Islet precursor cell (in vitro differentiated cells): Measurements from ENCODE around the gene TSPAN2.

ENCODE experiments used
- DNase-seq: peaks from one replicate; pipeline ENCODE4 v3.0.0-alpha.2; 2018

TSPAN2 gene

DNA sequence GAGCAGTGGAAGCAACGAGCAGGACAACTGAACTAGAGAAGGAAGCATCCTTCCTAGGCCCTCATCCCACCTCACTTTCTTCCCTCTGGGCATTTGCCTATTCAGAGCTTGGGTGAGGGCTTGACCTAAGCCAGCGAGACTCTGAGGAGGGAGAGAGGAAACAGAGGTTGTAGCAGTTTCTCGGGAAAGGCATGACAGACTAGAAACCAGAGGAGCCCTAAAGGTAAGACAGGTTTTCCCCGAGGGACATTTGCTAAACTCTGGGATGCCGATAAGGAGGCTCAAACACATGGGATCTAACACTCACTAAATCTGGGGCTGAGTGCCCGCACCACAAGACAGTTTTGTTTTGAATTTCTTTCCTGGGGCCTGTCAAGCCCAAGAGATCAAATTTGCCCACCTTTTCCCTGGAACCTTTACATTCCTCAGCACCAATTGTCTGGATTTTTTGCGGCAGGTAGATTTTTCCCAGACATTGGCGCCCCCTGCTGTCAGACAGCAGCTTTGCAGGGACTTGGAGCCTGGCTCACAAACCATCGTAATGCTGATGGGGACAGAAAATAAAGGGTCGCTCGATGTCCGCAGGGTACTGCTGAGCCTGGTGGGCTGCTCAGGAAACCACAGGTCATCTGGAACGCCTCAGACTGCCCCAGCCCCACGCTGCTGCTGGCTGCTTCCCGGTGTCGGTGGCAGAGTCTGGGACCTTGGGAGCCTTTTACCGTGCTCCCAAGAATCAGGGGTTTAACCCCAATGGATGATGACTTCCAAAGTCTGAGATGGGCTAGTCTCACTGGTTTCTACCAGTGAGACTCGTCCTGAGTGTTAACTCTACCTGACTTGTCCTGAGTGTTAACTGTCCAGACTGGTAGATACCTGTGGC, 23.4 kb upstream of the TSPAN2 start:
- DNase-seq = peak; percentile 82

DNA sequence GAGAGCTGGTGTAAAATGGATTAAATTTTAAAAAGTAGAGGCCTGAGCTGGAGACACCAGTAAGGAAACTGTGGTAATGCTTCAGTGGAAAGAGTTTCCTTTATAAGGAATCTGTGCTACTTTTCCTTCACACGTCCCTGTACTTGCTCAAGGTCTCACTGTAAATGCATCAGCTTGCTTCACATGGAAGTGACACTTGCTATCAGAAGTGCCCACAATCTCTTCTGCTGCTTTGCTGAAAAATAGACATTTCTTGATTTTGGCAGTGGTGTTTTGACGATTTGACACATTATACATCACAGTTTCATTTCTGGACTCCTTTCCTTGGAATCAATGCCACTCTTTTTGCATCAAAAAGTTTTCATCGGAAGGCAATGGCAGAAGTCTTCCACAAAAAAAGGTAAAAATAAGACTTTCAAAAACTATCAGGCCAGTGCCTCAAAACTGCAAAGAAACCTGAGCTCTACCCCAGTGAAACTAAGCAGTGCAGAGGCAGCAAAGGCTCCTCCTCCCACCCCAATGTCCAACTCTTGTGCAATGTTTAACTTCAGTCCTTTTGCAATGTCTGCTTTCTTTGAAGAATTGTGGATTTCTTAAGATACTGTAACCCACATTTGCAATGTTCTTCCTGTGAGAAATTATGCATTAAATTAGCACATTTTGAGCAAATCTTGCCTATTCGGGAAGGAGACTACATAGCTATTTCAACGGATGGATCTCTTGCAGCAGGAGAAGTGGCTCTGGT, 18.4 kb upstream of the TSPAN2 start:
- no peak for DNase-seq

DNA sequence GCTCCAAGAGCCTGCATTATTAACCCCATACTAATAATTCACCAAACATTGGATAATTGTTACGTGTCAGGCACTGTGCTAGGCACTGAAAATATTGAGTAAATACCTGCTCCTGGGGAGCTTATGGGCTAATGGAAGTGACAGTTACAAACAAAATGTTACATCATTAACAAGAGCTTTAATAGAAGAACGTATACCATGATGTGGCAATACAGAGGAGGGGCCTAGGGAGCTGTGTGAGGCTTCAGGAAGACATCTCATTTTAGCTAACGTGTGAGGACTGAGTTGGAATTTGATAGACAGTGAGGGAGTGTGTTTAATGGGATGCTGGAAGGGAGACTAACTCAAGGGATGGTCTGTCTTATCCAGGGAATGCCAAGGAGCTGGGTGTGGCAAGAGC, 16.5 kb upstream of the TSPAN2 start:
- no peak for DNase-seq

DNA sequence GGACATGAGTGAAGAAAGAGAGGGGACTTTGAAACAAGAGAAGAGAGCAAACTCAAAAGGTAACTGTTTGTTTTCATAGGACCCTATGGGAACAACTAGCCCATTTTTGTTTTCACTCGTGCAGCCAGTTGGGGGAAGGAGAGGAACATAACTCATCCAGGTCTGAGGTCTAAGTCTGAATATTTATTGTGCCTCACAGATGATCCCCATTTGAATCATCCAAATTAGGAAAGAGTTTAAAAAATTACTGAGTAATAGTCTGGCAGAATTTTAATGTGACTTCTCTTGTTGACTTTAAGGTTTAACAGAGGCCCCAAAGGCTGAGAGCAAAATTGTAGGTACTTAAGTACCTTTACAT, 10.4 kb upstream of the TSPAN2 start:
- no peak for DNase-seq

DNA sequence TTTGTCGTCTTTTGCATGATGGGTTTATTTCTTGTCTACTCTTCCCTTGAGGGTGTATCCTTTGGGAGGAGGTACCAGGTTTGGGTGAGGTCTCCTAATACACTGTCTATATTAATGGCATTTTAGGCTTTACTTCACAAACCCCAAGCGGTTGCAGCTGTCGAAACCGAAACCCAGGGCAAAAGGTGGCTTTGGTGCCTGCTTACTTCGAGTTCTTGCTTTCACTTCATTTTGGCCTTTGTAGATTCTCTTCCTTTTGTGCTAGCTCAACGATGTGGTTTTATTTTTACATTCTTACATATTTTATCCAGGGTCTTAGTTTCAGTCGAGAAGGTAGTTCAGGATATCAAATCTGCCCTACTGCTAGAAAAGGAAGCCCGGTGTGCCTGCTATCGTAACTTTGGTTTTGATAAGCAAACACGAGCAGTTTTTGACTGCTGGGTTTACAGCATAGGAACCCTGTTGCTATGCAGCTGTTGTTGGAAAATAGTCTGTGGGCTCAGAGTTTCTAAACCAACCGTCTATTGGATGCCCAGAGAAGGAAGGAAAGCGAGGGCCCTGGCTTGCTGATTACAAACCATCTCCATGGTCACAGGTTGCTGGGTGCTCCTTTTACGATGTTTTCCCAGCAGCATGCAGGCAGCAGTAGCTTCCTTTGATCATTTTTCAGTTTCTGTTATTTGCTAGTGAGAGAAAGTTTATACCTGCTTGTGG, 9.8 kb upstream of the TSPAN2 start:
- DNase-seq = peak; percentile 61

DNA sequence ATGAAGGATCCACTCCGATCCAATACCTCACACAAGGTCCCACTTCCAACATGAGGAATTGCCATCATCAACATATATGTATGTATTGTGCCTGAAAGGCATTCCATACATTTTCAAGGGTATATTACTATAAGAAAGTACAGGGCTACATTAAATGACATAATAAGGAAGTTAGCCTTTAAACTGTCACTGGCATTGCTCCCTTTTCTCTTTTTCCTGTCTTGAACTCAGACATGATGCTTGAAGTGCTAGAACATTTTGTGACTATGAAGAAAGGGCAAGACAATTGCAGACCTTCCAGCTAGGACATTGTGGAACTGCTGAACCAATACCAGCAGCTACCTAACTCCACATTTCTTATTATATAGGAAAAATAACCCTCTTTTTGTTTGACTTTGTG, 2.9 kb upstream of the TSPAN2 start:
- DNase-seq = no peak

DNA sequence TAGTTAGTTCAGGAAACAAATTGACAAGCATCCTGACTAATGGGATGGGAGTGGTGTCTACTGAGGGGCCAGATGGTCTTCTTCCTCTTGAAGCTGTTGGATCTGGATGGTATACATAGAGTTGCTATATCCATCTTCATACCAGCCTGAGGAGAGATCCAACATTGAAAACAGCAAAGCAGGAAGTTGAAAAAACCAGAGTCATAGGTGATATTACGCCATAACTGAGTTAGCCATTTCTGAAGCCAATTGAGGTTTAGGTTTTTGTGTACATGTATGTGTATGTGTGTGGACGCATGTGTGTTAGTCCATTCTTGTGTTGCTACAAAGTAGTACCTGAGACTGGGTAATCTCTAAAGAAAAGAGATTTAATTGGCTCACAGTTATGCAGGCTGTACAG, 2.3 kb upstream of the TSPAN2 start:
- no peak for DNase-seq

DNA sequence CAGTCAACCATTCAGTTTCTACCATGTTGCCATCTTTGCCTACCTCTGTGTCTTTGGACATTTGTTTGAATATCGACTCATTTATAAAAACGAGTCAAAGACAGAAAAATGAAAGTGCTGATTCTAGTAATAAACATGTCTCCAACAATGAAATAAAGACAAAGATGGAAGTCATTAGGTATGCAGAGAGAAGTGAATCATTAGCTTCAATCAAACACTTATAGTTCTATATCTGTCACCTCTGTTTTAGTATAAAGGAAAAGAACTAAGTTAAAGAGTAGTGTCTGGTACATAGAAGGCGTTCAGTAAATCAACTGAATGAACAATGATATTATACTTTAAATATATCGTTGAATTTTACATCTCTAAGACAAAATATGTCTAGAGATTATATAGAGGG, 1.7 kb upstream of the TSPAN2 start:
- DNase-seq = no peak

DNA sequence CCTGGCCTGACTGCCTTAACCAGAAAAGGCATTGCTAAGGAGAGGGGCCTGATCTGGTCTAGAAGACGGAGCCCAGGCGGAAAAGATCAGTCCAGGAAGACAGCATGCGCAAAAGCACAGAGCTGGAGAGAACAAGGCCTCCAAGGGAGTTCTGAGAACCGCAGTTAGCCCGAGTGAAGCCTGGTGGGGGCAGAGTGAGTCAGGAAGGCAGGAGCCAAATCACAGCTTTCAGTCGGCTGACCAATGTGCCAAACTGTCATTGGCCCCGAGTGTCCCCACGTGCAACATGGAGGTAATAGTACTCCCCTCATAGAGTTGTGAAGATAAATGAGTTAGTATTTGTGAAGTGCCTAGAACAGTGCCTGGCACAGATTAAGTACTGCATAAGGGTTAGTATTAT, 1.2 kb upstream of the TSPAN2 start:
- peak; percentile 70 for DNase-seq

DNA sequence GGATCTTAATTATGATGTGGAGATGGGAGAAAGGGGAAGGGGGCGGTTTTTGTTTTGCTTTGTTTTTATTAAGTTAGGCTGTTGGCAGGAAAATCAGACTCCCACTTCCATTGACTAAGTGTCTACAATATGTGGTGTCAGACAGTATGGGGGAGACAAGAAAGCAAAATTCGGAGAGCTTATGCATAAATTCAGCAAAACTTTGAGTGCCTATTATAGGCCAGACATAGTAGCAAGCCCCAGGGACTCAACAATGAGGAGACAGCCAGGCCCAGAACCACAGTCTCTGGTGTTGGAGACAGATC, 835 bp upstream of the TSPAN2 start:
- no peak for DNase-seq

DNA sequence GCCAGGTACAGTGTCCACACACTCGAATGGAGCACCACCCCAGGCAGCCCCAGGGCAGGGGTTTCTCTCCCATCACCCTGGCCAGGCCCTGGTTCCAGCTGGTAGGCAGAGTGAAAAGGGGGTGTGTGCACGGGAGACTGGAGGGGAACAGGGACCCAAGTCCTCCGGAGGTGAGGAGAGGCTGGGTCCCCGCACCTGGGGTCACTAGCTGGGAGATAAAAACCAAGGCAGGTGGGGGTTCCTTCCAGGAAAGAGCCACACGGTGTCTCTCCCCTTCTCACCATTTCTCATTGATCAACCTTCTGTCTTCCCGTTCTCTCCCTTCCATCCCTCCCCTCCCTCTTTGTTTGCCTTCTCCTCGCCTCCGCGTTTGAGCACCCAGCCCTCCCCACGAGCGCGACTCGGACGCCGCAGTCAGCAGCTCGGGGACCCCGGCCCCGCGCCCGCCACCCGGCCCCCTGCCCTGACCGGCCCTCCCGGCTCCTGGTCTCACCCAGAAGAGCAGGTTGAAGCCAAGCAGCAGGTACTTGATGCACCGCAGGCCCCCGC, 358 bp downstream of the TSPAN2 start:
- no peak for DNase-seq

DNA sequence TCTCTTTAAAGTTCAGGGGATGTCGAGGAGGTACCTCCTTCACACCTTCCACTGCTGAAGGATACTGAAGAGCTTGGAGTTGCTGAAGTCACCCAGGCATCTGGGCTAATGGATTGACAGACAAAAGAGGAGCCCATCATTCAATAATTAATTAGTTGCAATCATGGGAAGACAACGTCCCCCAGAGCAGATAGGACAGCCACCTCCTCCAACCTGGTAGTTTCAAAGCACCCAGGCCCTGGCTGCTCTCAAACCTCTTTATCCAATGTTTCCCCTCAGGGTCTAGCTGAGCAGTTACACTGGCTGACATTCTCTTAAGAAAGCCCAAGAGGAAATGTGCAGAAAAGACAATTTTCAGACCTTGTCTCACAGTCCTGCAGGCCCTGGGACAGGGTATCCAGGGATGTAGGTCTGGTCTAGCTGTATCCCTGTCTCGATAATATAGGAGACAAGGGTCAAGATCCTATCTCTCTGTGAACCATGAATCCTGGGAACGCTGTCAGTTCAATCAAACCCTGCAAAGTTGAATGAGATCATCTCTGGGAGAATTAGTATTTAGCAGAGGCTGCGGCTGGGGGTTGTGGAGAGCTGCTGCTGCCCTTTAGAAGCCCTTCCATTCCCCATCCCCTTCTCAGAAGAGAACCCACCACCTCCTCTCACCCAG, 1.1 kb downstream of the TSPAN2 start:
- peak; percentile 56 for DNase-seq

DNA sequence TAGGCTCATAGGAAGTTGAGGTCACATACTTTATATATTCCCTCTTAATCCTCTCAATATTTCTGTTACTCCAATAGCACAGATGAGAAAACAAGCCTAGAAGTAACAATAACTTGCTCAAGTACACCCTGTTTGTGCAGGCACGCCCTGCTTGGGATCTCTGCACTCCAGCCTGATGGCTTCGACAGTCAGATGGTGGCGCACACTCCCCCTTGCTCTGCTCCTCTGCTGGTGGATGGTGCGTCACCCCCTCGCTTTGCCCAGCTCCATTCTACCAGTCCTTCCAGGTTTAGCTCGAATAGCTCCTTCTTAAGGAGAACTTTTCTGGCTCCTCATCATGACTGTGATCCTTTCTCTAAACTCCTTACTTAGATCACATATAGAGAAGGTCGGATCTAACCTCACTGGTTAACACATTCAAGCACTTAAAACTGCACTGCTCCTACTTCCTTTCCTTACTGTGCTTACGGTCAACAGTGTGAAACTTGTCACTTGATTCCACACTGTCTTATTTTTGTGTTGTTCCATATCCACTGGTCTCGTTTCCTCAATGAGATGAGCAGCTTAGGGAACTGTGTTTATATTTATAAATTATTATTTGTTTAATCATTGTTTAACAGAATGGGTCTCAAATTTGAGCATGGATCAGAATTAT, 3.0 kb downstream of the TSPAN2 start:
- no peak for DNase-seq

DNA sequence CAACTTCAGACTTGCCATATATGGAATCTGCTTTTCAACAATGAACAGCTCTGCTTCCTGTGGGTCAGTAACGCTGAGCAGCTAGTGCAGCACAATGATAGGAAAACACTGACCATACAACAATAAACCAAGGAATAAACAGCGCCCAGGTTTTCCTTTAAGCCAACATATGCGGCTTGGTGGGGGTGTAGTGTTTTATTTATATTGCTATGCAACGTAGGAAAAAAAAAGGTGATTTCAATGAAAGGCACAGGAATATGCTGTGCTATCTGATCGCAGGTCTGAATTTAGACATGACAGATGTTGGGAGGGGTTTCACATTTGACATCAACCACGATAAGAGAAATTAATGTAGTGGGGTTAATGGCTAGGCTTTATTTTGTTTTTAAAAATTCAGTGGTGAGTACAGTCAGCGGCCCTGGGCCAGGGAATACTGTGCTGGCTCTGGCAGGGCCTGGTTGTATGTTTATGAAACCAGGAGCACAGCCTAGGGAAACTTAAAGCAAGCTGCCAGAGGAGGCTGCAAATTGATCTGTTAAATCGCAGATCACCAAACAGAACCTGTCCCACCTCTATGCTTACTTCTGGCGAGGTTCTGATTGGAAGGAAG, 4.3 kb downstream of the TSPAN2 start:
- no peak for DNase-seq

DNA sequence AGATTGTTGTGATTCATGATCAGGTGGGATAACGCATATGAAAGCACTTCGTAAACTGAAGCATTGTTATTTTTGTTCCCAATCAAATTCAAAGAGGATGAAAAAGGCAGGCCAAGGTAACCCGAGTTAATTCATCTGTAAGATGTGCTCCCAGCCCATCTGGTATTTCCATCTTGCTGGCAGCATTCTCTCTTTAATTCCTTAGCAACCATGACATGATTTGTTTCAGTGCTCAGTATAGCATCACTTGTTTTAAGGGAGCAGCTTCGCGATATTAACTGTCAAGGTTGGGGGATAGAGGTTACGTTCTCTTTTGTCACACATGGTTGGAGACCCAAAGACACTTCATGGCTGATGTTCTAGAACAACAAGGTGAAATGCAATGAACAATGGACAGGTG, 6.4 kb downstream of the TSPAN2 start:
- DNase-seq = no peak

DNA sequence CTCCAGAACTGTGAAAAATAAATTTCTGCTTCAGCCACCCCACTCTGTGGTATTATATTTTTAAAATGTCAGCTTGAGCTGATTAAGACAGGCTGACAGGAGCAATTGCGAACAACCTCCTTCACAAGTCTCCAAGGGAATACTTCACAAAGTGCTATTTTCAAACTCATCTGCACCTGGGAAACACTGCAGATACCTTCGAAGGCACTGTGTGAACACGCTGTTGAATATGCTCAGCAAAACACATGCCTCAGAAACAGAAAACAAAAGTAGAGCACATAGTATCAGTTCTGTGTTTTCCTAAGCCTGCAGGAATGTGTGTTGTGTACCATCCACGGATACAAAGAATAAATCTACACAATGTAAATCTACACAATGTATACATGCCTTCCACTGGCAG, 10.6 kb downstream of the TSPAN2 start:
- DNase-seq = no peak

DNA sequence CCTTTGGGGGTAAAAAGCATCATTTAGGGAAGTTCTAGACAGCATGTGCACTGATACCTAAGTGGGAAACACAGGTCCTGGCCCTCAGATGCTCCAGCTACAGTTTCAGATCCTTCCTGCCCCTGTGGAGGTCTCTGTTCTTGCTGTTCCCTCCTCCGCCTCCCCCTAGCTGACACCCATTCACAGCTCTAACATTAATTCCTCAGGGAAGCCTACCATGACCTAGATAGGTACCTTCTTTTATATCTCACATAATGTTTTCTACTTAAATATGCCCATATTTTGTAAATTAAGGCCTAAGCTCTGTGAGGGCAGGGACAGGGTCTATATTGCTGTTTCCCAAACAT, 11.3 kb downstream of the TSPAN2 start:
- DNase-seq = no peak

DNA sequence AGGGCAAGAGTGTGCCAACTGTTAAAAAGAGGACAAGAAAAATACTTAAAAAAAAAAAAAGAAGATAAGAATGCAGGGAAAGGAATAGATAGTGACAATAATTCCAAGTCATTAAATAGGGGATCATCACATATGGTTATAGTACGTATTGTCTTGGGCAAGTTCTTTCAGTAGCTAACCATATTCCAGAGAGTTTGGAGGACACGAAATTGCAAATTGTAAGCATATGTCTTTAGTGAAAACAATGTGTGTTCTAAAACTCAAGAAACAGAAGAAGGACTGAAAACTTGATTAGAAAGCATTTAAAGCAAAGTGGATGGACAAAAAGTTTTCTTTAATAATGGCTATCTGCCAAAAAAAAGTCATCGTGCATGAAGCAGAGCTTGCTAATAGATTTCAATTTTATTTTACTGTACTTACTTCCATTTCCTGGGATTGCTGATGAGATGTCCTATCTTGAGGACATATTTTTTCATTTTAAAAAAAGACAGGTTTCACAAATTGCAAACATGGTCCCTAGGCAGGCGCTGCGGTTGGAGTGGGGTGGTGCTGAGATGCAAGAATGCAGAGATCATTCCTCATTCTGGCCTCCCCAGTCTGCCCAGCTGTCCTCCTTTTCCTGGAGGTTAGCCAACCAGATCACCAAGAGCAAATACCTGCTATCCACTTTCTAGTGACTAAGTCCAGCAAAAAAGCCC, 11.9 kb downstream of the TSPAN2 start:
- DNase-seq = no peak

DNA sequence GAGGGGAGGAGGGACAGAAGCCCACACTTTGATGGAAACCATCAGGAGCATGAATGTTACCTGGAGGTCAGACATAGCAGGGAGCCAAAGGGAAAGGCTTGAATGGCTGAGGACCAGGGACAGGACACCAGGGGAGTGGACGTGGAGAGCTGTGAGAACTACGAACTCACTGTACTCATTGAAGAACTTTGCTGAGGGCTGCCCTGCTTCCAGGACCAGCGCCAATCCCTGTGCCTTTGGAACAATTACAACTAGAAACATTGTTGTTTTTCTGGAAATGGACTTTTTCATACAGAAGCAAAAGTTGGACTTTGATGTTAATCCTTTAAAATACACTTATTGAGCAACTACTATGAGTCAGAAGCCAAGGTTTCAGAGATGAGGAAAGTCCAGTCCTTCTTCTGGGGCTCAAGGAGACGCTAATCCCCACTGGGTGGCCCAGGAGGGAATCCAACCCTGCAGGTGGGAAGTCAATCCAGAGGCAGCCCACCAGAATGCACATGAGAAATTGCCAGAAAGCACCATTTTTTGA, 12.9 kb downstream of the TSPAN2 start:
- DNase-seq = no peak

DNA sequence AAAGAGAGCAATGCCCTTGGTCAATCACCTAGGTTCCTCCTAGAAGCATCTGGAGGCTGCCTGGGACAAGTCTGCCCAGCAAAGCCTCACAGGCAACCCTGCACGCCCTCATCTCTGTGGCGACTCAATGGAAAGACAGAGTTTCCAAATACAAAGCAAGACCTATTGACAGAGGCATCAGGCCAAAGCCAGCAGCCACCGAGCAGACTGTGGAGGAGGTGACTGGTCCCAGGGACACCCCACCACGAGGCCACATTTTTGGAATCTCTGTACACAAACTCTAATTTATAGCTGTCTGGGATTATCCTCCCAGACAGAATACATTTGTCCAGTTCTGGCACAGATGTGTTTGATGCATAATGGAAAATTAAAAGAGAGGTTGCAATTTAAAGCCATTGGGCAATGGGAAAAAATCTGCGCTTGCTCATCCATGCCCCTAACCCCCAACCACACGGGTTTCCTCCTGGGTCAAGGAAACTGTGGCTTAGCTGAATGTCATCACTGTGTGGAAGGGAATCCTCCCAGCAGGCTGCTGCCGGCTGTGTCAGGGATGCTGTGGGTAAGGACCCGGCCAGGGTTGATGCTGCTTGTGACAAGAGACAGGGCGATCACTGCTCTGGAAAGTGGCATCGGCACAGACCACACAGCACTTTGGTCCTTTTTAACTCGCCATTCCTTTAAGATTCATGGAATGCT, 14.3 kb downstream of the TSPAN2 start:
- DNase-seq = no peak
